SH-SY5Y (cell line): ENCODE measurements around the gene ACTRT2.

Source experiments
- GATA2 ChIP-seq: IDR thresholded peaks from 2 replicates; pipeline ENCODE4 v1.6.1; 2011; ENCODE audit warnings: mild to moderate bottlenecking, low read depth, low read length
- GATA3 ChIP-seq: IDR thresholded peaks from 2 replicates; pipeline ENCODE4 v1.6.1; 2011; ENCODE audit warnings: low read depth, mild to moderate bottlenecking, low read length, moderate library complexity

Gene ACTRT2

DNA sequence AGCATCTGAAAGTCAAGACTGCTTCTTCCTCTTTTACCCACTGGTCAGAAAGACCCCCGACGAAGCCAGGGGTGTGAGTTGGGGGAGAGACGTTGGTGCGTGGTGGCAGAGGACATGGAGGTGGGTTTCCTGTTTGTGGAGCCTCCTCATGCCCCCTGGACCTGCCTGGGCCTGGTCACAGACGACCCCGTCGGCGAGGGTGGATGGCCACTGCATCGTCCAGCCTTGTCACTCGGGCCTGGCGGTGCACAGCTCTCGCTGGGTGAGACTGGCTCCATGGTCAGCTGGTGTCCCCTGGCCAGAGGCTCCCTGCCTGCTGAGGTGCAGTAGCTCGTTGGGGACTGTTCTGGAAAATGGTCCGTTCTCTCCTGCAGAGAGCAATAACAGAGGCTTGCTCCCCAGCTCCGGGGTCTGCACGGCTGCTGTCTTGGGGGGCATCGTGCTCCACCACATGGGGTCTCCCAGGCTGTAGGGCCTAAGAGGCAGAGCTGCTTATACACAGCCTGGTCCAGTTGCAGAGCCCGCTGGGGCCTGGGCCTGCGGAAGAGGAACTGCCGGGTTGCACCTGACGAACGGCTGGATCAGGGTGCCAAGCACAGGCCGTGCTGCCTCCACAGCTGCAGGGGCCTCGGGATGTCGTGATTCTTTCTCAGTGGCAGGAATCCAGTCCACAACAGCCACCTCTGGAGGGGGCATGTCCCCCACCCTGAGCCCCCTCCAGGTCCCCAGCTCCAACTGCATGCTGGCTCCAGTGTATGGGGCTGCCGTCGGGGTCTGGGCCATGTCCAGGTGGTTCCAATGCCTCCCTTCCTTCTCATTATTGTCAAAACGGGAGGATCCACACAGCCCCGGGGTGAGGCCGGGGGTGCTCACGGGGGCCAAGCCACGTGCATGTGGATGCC, 18.0 kb upstream of the ACTRT2 start:
- TF ChIP-seq GATA3, result no peak
- TF ChIP-seq GATA2, result no peak

DNA sequence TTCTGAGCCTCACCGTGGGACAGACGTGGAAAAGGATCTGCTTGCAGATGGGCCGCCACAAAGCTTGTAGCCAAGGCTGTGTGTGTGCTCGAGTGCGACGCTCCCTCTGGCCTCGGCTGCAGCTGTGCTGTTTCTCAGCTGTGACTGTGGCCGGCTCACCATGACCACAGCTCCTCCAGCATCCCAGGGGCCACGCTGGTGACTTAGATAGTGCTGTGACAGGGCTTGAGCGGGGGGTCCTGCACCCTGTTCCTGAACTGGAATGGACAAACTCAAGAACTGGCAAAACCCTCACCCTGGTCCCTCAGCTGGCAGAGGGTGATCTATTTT, 17.4 kb upstream of the ACTRT2 start:
- TF ChIP-seq GATA2 (no peak), GATA3 (no peak)

DNA sequence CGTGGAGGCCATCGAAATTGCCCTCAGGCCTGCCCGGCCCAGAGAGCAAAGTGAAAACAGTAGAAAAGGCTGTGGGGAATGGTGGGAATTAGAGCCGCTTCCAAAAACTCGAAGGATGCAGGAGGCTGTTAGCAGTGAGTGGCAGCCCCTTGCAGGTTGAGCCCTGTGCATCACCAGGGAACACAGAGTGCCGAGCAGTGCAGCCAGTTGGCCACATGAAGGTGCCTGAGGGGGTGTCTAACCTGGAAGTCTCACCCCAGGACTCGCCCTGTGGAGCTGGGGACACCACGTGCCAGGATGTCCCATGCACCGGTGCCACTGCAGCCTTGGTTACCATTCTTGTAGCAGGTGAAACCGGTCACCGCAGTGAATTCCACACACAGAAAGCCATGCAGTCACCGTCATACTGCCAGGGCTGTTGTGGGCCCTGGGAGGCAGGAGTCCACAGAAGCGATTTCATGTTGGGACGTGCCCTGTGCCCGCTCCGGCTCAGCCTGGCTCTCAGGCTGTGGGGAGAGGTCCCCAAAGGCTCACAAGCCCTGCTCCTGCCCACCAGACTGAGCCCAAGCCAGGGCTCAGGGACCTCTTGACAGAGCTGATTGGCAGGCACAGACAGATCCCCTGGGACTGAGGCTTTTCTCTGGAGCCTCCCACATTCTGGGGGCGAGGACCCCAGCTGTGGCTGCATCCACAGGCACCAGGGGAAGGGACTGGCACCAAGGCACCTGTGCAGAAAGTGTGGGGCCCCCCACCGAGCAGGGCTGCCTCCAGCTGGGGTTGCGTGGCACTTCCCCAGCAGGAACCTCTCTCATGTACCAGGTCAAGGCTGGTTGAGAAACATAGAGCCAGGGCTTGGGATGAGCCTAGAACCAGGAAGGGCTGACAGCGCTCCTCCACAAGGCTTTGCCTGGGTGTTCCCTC, 16.7 kb upstream of the ACTRT2 start:
- TF ChIP-seq GATA3 (no peak), GATA2 (no peak)

DNA sequence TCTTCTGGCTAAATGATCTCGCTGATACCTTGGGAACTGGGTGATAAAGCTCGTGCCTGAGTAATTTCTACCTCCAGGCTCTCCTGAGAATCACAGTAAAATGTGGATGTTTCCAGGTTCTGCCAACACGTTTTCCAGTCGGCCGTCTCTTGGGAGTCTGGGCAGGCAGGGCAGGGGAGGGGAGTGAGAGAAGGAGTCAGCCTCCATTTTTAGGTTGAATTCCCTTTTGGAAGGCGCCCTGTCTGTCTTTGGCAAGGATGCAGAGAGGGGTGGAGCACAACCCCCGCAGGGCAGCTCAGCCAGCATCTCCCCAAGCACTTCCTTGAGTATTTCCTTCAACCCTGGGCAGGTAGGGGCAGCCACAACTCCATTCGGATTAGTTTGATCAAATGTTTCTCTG, 15.5 kb upstream of the ACTRT2 start:
- no peak for TF ChIP-seq GATA2
- TF ChIP-seq GATA3, result no peak

DNA sequence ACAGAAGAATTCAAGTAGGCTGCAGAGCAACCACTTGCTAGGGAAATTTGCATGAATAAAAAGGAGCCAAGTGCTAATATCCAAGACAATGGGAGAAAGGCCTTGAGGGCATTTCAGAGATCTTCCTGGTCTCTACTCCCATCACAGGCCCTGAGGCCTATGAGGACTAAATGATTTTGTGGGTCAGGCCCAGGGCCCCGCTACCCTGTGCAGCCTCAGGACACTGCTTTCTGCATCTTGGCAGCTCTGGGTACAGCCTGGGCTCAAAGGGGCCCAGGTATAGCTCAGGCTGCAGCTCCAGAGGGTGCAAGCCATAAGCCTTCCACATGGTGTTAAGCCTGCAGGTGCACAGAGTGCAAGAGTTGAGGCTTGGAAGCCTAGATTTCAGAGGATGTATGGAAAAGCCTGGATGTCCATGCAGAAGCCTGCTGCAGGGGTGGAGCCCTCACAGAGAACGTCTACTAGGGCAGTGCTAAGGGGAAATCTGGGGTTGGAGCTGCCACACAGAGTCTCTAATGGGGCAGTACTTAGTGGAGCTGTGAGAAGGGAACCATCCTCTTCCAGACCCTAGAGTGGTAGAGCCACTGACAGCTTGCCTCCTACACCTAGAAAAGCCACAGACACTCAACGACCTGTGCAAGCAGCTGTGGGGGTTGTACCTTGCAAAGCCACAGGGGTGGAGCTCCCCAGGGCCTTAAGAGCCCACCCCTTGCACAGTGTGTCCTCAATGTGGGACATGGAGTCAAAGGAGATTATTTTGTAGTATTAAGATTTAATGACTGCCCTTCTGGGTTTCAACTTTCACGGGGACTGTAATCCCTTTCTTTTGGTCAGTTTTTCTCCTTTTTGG, 13.7 kb upstream of the ACTRT2 start:
- no peak for TF ChIP-seq GATA3
- TF ChIP-seq GATA2, result no peak

DNA sequence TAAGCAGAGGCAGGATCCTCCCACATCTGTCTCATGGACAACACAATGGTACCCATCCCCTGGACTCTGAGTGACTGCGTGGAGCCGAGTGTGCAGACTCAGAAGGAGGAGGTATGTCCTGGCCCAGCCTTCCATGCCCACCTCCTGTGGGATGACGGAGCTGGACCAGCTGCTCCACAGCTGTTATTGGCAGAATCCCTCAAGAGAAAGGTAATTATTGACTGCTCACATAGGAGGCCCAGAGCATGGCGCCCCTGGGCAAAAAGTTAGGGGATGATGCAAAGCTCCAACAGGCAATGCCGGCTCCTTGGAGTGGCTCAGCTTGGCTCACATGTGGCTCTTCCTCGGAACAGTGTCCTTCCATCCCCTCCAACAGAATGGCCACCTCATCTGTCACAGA, 12.2 kb upstream of the ACTRT2 start:
- TF ChIP-seq GATA2 (no peak), GATA3 (no peak)

DNA sequence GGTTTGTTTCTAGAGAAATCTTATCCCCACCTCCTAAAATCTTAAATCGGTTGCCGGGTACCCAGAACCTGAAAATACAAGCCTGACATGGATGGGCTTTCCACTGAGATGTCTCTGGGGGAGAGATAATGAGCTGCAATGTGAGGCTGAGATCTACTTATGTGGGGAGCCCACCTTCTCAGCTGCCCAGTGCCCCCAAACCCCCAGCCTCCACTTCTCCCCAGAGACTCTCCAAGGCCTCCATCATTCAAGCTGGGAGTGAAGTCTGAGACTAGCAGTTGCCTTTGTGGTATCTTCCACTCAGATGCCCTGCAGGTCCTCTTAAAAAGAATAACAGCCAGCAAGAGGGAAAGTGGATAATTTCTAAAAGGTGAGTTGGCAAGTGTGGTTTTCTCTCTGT, 11.7 kb upstream of the ACTRT2 start:
- TF ChIP-seq GATA3 (no peak), GATA2 (no peak)

DNA sequence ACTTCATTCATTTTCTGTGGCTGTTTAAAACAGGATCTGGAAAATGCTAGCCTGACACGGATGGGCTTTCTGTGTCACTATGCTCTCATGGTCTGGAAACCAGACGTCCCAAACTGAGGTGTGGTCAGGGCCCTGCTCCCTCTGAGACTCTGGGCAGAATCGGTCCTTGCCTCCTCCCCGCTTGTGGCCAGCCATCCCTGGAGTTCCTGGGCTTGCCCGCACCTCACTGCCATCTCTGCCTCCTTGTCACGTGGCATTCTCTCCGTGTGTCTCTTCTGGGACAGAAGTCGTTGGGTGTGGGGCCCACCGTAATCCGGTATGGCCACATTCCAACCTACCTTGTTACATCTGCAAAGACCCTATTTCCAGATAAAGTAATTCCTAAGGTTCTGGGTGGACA, 10.1 kb upstream of the ACTRT2 start:
- TF ChIP-seq GATA2 (no peak), GATA3 (no peak)

DNA sequence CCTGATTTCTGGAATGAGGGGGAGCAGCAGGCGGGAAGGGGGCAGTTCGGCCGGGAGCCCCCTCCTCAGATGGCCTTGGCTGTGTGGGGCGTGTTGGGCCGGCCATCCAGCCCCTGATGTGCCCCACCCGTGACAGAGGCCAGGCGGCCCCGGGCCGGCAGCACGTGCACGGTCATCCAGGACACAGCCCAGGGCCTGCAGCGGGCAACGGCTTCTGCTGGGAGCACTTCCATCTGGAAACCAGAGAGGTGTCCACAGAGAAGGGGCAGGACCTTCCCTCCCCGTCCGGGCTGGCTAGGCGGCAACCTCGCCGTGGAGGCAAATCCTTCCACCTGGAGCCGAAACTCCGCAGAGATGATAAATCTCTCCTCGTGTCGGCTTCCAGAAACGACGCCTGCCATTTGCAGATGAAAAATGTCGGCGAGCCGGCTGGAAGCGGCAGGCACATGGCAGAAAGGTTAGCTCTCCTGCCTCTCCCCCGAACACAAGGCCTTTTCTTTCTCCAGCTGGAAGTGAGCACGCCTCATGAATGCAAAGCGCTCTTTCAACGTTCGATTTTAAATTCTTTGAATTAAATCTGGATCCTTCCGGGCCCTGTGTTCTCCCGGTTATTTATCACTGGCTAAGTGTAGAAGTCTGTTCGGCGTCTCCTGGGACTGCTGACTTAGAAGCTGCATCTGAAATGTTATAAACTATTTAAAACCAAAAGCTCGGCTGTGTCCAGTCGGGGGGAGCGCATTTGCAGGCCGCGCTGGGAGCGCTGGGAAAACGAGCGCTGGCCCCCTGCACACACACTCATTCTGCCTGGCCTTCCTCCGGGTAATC, 9.4 kb upstream of the ACTRT2 start:
- TF ChIP-seq GATA2, result no peak
- no peak for TF ChIP-seq GATA3

DNA sequence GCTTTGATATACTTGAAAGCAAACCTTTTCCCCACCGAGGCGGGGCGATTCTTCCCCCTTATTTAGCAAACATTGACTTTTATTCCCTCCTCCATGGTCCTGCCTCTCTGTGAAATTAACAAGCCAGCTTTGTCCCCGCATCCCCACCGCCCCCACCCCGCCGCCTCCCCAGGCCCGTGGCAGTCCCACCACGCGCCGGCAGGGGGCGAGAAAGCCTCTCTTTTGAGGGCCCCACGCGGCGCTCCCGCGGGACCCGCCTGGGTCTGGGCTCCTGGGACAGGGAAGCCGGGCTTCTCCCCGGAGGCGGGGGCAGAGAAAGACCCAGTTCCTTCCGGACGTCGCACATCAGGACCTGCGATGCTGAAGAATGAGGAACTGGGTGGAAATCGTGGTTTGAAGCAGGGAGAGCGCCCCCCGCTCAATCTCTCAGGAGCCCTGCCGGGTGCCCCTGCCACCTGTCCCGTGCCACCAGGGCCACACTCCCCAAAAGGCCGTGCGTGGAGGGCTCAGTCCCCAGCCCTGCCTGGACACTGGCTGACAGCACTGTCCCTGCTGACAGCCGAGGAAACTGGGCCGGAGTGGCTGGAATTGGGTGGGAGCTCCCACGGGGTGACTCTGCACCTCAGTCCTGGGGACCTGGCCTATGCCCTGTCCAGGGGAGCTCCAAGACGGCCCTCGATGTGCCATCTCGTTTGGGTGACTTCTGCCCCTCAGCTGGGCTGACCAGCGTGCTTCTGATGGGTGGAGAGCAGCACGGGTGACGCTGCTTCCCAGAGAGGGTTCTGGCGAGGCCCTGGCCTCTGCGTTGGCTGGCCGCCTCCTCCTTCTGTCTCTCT, 8.6 kb upstream of the ACTRT2 start:
- TF ChIP-seq GATA3, result no peak
- TF ChIP-seq GATA2, result no peak

DNA sequence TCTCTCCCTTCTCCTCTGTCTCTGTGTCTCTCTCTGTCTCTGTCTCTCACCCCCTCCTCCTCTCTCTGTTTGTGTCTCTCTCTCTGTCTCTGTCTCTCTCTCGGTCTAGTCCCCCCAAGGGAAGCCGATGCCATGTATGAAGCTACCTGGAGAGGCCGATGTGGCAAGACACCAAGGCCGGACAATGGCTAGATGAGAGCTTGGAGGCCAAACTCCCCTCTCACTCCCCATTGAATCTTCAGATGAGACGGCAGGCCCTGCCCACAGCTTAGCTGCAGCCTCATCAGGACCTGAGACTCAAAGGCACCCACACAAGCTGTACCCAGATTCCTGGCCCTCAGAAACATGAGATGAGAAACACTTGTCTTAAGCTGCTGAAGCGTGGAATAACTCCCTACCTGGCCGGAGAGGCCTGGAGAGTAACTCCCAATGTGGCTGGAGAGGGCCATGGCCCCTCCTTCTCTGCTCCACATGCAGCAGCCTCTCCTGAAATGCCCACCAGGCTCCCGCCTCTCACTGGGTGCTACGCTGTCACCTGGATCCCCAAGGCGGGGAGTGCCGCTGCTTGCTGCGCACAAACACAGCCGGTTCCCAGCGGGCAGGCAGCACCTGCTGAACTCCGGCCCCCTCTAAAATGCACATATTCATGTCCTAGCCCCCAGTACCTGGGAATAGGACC, 7.8 kb upstream of the ACTRT2 start:
- no peak for TF ChIP-seq GATA3

DNA sequence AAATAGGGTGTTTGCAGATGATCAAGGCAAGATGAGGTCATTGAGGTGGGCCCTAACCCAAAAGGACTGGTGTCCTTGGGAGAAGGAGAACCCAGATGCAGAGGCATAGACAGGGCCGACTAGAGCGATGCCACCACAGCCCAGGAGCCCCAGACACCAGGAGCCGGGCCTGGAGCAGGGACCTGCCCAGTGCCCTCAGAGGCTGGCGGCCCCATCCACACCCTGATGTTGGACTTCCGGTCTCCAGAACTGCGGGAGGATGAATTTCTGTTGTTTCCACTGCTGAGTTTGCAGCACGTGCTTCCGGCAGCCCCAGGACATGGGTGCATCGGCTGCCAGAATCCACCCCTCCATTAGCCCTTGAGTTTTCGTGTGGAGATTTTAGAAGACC, 7.2 kb upstream of the ACTRT2 start:
- TF ChIP-seq GATA2 (no peak), GATA3 (no peak)
